C4-2B (cell line): Measurements from ENCODE around the gene UTP15.
A peak's percentile ranks its signal among the peaks of the same experiment; 100 is the strongest.

Experiments used
- H3K27ac ChIP-seq: fragments of 450-650 bp; 2 replicates; pipeline ENCODE4 v1.5.1; 2017
- CTCF ChIP-seq: fragments of 450-650 bp; conservative IDR thresholded peaks from 2 replicates; pipeline ENCODE4 v1.5.1; 2017; ENCODE audit warnings: mild to moderate bottlenecking
- ZFX ChIP-seq: fragments of 450-650 bp; IDR thresholded peaks from 2 replicates; pipeline ENCODE4 v1.6.1; 2017

Gene UTP15

GRCh38 chr5:73624888-73625287 is 59.3 kb downstream of the UTP15 start:
- no peak overlapping the region for H3K27ac ChIP-seq
- TF ChIP-seq CTCF, result no peak
- TF ChIP-seq ZFX, result no peak

GRCh38 chr5:73625372-73625943 is 59.9 kb downstream of the UTP15 start:
- TF ChIP-seq CTCF, result no peak
- TF ChIP-seq ZFX, result peak; percentile 46
- peak overlapping the region; percentile 61 for H3K27ac ChIP-seq

GRCh38 chr5:73625944-73626811 is 60.6 kb downstream of the UTP15 start, which contains the start of gene ARHGEF28:
Gene ARHGEF28, plus strand, starts transcription at chr5:73626196. Its CDS starts 58,656 bp downstream, at chr5:73684852.
- peak within 1 kb of the TSS; percentile 61 for H3K27ac ChIP-seq

GRCh38 chr5:73626814-73627313 is 61.3 kb downstream of the UTP15 start:
- no peak overlapping the region; the same call in 1 of the 2 replicates for H3K27ac ChIP-seq
- TF ChIP-seq CTCF (no peak), ZFX (no peak)

More at GRCh38 chr5:73625944-73626811, 60.6 kb downstream of the UTP15 start, which contains the start of gene ARHGEF28:
- TF ChIP-seq CTCF (no peak), ZFX (no peak)

GRCh38 chr5:73629456-73629855 is 63.9 kb downstream of the UTP15 start:
- H3K27ac ChIP-seq, result no peak overlapping the region
- TF ChIP-seq CTCF (no peak), ZFX (no peak)

GRCh38 chr5:73630765-73631164 is 65.2 kb downstream of the UTP15 start:
- no peak for TF ChIP-seq CTCF
- no peak for TF ChIP-seq ZFX
- H3K27ac ChIP-seq, result no peak overlapping the region

- H3K27ac ChIP-seq, result no peak overlapping the region
- TF ChIP-seq CTCF (no peak), ZFX (no peak)
Observed at GRCh38 chr5:73631500-73631899, 66.0 kb downstream of the UTP15 start.
